T-helper 2 cell treated with Interferon-gamma antibody and Interleukin-4, amounts not matched to agents 5 μg/mL and 100 μg/mL, for 36 hours (primary cell): ENCODE data around the gene TAOK3.
"Not testable (repeated sequence)": the region's sequence is repeated elsewhere in the genome, so short reads cannot be mapped to it uniquely, and the experiment has no call there.

Experiments used
- DNase-seq: peaks from one replicate; pipeline ENCODE4 v3.0.0; 2021; ENCODE audit warnings: low spot score
- H3K27ac Mint-ChIP-seq: one replicate; pipeline ENCODE4 v1.8.0; 2021; ENCODE audit warnings: mild to moderate bottlenecking, mixed read lengths
- H3K27me3 Mint-ChIP-seq: one replicate; pipeline ENCODE4 v1.8.0; 2021; ENCODE audit warnings: low read depth, mixed read lengths
- H3K36me3 Mint-ChIP-seq: one replicate; pipeline ENCODE4 v1.8.0; 2021; ENCODE audit warnings: low read depth, mixed read lengths
- H3K4me1 Mint-ChIP-seq: one replicate; pipeline ENCODE4 v1.8.0; 2021; ENCODE audit warnings: low read depth, mixed read lengths
- H3K4me3 Mint-ChIP-seq: one replicate; pipeline ENCODE4 v1.8.0; 2022; ENCODE audit warnings: mild to moderate bottlenecking, moderate library complexity, mixed read lengths
- H3K9me3 Mint-ChIP-seq: one replicate; pipeline ENCODE4 v1.8.0; 2021; ENCODE audit warnings: mixed read lengths

TAOK3 gene

GRCh38 chr12:118359541-118359915 is 13.2 kb downstream of the TAOK3 start:
- Mint-ChIP-seq H3K27ac (peak overlapping the region; percentile 93), H3K4me1 (peaks cover 21% of the 10 kb centered on the region), H3K9me3 (peaks cover 7% of the 10 kb centered on the region), H3K27me3 (no peaks in the 10 kb centered on the region), H3K36me3 (peaks cover 16% of the 10 kb centered on the region), H3K4me3 (peak overlapping the region; percentile 95)
- DNase-seq, result no peak

DNA sequence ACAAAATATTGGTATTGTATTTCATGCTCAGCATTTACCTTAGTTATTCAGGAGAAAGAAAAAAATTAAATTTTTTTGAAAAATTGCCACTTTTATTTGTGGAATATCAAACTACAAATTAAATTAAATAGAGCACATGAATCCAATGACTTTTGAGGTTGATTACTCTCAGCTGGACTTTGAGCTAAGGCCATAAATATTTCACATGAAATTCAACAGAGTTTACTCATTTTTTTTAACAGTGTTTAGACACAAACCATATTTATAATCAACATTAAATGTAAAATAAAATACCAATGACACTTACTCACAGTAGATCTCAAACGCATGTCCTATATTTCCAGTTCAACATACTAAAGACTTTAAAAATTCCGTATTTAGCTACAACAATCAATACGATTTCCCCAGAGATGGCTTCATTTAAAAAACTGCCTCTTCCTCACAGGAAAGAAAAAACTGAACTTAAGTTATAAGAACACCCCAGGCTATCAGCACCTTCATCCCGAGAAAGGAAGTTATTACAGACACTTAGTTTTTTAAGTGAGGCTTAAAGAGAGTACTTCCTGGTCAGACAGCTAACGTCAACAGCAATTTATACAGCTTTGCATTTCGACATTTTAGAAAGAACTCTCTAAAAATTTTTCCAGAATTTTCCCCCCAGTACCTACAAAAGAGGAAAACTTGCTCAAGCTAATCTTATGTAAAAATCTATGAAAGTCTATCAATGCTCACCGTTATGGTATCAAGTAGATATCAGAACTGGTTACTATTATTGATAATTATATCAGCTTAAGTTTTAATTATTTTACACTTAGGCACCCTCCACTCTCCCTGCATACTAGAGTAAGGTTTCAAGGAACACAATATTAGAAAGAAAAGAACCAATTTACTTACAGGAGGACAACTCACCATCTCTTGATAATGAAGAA is 13.8 kb downstream of the TAOK3 start:
- H3K36me3 Mint-ChIP-seq, result peaks cover 22% of the 10 kb centered on the region
- H3K27ac Mint-ChIP-seq, result peak overlapping the region; percentile 93
- no peak for DNase-seq
- H3K27me3 Mint-ChIP-seq, result no peaks in the 10 kb centered on the region
- H3K4me1 Mint-ChIP-seq, result peaks cover 21% of the 10 kb centered on the region
- peak overlapping the region; percentile 95 for H3K4me3 Mint-ChIP-seq
- H3K9me3 Mint-ChIP-seq, result peaks cover 11% of the 10 kb centered on the region

DNA sequence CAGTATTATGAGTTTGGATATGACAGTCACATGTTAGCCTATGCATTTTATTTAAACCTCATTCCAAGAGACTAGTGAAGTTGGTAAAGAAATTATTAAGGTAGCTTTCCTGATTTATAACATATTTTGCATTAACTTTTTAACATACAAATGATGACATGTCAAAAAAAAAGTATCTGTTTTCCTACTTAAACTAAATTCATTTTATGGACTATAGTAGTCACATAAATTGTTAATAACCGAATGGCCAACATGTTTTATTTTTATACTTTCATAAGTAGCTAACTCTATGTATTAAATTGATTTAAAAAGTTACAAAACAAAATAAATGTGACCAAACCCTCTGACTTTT is 14.7 kb downstream of the TAOK3 start:
- DNase-seq, result no peak
- Mint-ChIP-seq H3K27ac (peak overlapping the region; percentile 88), H3K9me3 (peaks cover 14% of the 10 kb centered on the region), H3K4me1 (peaks cover 27% of the 10 kb centered on the region), H3K27me3 (no peaks in the 10 kb centered on the region), H3K36me3 (peaks cover 29% of the 10 kb centered on the region), H3K4me3 (peak overlapping the region; percentile 95)

DNA sequence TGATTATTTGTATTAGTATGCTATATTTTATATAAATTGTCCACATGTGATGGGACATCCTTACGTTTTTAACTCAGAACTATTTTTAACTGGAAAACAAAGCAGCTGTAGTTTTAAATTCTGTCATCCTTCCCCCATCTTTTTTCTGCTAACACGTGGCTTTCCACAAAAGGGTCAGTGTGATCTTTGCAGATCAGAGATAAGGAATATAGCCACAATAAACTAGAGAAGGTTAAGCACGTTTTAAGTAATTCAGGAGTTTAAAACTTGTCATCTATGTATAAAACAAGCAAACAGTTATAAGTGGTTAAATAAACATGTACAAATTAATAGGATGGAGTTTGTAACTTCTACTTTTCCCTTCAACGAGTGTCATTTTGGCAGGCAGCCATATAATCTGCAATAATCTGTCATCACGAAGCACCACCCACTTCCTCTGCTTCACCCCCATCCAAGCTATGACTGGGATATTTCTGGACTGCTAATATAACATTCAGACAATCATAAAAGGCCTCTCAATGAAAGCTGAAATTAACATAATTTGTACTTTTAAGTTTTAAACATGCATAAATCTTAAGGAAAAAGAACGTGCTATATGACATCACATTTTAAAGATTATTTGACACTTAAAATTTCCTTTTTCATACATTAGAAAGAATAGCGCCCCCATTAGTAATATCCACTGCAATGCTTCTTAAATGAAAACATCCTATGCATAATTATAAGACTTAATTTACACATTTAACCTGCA is 15.3 kb downstream of the TAOK3 start:
- peaks cover 27% of the 10 kb centered on the region for H3K4me1 Mint-ChIP-seq
- DNase-seq, result peak; percentile 49

GRCh38 chr12:118356809-118357256 is 15.9 kb downstream of the TAOK3 start:
- no peaks in the 10 kb centered on the region for H3K27me3 Mint-ChIP-seq
- H3K27ac Mint-ChIP-seq, result peak overlapping the region; percentile 88
- DNase-seq, result no peak
- H3K36me3 Mint-ChIP-seq, result peaks cover 31% of the 10 kb centered on the region
- peak overlapping the region; percentile 95 for H3K4me3 Mint-ChIP-seq
- H3K9me3 Mint-ChIP-seq, result peaks cover 15% of the 10 kb centered on the region
- H3K4me1 Mint-ChIP-seq, result peaks cover 27% of the 10 kb centered on the region

More for the DNA sequence above, 15.3 kb downstream of the TAOK3 start:
- Mint-ChIP-seq H3K4me3 (peak overlapping the region; percentile 95), H3K9me3 (peaks cover 15% of the 10 kb centered on the region), H3K27ac (peak overlapping the region; percentile 88), H3K36me3 (peaks cover 31% of the 10 kb centered on the region), H3K27me3 (no peaks in the 10 kb centered on the region)

- H3K9me3 Mint-ChIP-seq, result peaks cover 15% of the 10 kb centered on the region
- DNase-seq, result no peak
- H3K4me1 Mint-ChIP-seq, result peaks cover 27% of the 10 kb centered on the region
- H3K27me3 Mint-ChIP-seq, result no peaks in the 10 kb centered on the region
- peaks cover 31% of the 10 kb centered on the region for H3K36me3 Mint-ChIP-seq
- no peak overlapping the region for H3K27ac Mint-ChIP-seq
- no peak overlapping the region for H3K4me3 Mint-ChIP-seq
Measured at GRCh38 chr12:118355843-118356242, 16.9 kb downstream of the TAOK3 start.

DNA sequence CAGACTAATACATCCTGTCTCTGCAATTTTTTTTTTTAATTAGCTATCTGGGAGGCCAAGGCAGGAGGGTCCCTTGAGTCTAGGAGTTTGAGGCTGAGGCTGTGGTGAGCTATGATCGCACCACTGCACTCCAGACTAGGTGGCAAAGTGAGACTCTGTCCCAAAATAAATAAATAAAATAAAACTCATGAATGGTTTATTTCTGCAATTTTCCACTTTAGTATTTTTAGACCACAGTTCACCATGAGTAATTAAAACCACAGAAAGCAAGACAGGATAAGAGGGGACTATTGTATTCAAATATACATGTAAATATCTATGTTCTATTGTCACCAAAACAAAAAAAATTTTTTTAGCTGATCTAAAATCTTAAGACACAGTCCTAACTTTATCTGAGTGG is 17.8 kb downstream of the TAOK3 start:
- peaks cover 15% of the 10 kb centered on the region for H3K9me3 Mint-ChIP-seq
- DNase-seq, result no peak
- H3K4me3 Mint-ChIP-seq, result no peak overlapping the region
- no peaks in the 10 kb centered on the region for H3K27me3 Mint-ChIP-seq
- H3K36me3 Mint-ChIP-seq, result peaks cover 31% of the 10 kb centered on the region
- H3K27ac Mint-ChIP-seq, result no peak overlapping the region
- peaks cover 28% of the 10 kb centered on the region for H3K4me1 Mint-ChIP-seq

DNA sequence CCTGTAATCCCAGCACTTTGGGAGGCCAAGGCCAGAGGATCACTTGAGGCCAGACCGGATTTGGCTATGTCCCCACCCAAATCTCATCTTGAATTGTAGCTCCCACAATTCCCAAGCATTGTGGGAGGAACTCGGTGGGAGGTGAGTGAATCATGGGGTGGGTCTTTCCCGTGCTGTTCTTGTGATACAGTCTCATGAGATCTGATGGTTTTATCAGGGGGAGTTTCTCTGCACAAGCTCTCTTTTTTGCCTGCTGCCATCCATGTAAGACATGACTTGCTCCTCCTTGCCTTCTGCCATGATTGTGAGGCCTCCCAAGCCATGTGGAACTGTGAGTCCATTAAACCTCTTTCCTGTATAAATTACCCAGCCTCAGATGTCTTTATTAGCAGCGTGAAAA is 18.2 kb downstream of the TAOK3 start:
- not testable (repeated sequence) for H3K27ac Mint-ChIP-seq, H3K27me3 Mint-ChIP-seq, DNase-seq, H3K4me3 Mint-ChIP-seq
- Mint-ChIP-seq H3K9me3 (peaks cover 15% of the 10 kb centered on the region), H3K4me1 (peaks cover 24% of the 10 kb centered on the region), H3K36me3 (peaks cover 28% of the 10 kb centered on the region)

DNA sequence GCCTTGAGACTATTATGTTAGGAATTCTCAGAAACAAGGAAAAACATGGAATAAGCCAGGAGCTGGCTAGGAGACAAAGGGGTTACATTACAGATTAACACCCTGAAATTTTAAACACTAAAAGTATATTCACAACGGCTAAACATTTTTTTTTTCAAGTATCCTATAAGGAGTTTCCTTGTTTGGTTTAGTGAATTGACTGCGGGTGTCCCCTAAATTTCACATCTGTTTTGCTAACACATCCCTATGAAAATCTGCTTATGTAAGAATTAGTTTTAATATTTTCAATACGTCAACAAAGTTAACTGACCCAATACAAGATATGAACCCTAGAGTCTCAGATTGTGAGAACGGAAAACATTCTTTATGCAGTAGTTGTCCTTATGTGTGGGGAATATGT is 19.0 kb downstream of the TAOK3 start:
- no peak overlapping the region for H3K27ac Mint-ChIP-seq

GRCh38 chr12:118350908-118351559 is 21.7 kb downstream of the TAOK3 start:
- no peak for DNase-seq
- H3K27me3 Mint-ChIP-seq, result no peaks in the 10 kb centered on the region
- peaks cover 22% of the 10 kb centered on the region for H3K4me1 Mint-ChIP-seq
- peaks cover 15% of the 10 kb centered on the region for H3K9me3 Mint-ChIP-seq
- peaks cover 28% of the 10 kb centered on the region for H3K36me3 Mint-ChIP-seq
- H3K4me3 Mint-ChIP-seq, result no peak overlapping the region
- no peak overlapping the region for H3K27ac Mint-ChIP-seq

More for the DNA sequence above, 19.0 kb downstream of the TAOK3 start:
- Mint-ChIP-seq H3K9me3 (peaks cover 15% of the 10 kb centered on the region), H3K4me1 (peaks cover 22% of the 10 kb centered on the region), H3K4me3 (no peak overlapping the region), H3K36me3 (peaks cover 26% of the 10 kb centered on the region), H3K27me3 (no peaks in the 10 kb centered on the region)
- no peak for DNase-seq

GRCh38 chr12:118347916-118348315 is 24.8 kb downstream of the TAOK3 start:
- Mint-ChIP-seq H3K4me3 (no peak overlapping the region), H3K4me1 (peaks cover 21% of the 10 kb centered on the region)

GRCh38 chr12:118346895-118347294 is 25.8 kb downstream of the TAOK3 start:
- DNase-seq, result no peak
- Mint-ChIP-seq H3K4me3 (no peak overlapping the region), H3K27me3 (no peaks in the 10 kb centered on the region), H3K36me3 (peaks cover 5% of the 10 kb centered on the region), H3K9me3 (no peaks in the 10 kb centered on the region), H3K27ac (no peak overlapping the region), H3K4me1 (peaks cover 21% of the 10 kb centered on the region)

More at GRCh38 chr12:118347916-118348315, 24.8 kb downstream of the TAOK3 start:
- H3K27me3 Mint-ChIP-seq, result no peaks in the 10 kb centered on the region
- H3K27ac Mint-ChIP-seq, result no peak overlapping the region
- DNase-seq, result no peak
- peaks cover 5% of the 10 kb centered on the region for H3K36me3 Mint-ChIP-seq
- H3K9me3 Mint-ChIP-seq, result no peaks in the 10 kb centered on the region

- H3K9me3 Mint-ChIP-seq, result no peaks in the 10 kb centered on the region
- no peak overlapping the region for H3K27ac Mint-ChIP-seq
- H3K4me1 Mint-ChIP-seq, result peaks cover 21% of the 10 kb centered on the region
Measured at GRCh38 chr12:118345355-118345754, 27.4 kb downstream of the TAOK3 start.

DNA sequence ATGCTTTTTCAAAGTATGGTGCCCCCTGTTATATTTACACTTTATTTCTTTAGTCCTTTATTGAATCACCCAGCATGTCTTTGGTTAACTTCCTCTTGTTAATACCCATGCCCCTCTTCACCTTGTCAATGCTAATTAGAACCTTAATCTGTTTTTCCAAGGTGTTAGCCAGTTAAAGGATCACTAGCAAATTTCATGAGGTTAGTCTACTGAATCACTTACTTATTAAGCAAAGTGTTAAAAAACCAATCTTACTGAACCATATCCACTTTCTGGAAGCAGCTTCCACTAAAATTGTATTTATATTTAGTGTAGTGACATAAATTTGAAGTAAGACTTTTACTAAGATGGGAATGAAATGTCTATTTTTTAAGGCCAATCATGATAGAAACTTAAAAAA is 27.9 kb downstream of the TAOK3 start:
- Mint-ChIP-seq H3K9me3 (no peaks in the 10 kb centered on the region), H3K4me1 (peaks cover 19% of the 10 kb centered on the region), H3K36me3 (peaks cover 5% of the 10 kb centered on the region), H3K4me3 (no peak overlapping the region), H3K27ac (no peak overlapping the region), H3K27me3 (no peaks in the 10 kb centered on the region)
- DNase-seq, result no peak

More at GRCh38 chr12:118345355-118345754, 27.4 kb downstream of the TAOK3 start:
- Mint-ChIP-seq H3K36me3 (peaks cover 5% of the 10 kb centered on the region), H3K27me3 (no peaks in the 10 kb centered on the region), H3K4me3 (no peak overlapping the region)
- no peak for DNase-seq
